ENCODE measurements around the gene NCAM1.

GRCh38 chr11:113269636-113270035 lies 308.4 kb downstream of the NCAM1 start:
- TF ChIP-seq CTCF (IDR thresholded peaks at IDR 0.05) (no peak), POLR2A (IDR thresholded peaks at IDR 0.05) (no peak)
